Activated T-cell treated with anti-CD3 and anti-CD28 coated beads, Interleukin-2, amount 50 U/mL, for 72 hours (primary cell): Measurements from ENCODE around the gene DOK7. TPM values are rescaled to one million over a fixed set of nuclear protein-coding genes. Genes with fewer than 3 reads are reported as not detected.
A peak's percentile ranks its signal among the peaks of the same experiment; 100 is the strongest.

ENCODE experiments used
- ATAC-seq, 2 donors: fragments of 150-1000 bp; cut with Tn5 transposase; replicated peaks in 1 of 2; 2 replicates each; pipeline ENCODE4 v1.10.0; 2021; ENCODE audit warnings: moderate library complexity in 2 of 2, mild to moderate bottlenecking in 1 of 2
- DNase-seq, 2 donors: peaks; one replicate each; pipeline ENCODE4 v3.0.0; 2021 to 2022; ENCODE audit warnings: mixed read lengths in 1 of 2
- H3K27ac Mint-ChIP-seq: one replicate; pipeline ENCODE4 v1.8.0; 2022; ENCODE audit warnings: mild to moderate bottlenecking, moderate library complexity, mixed read lengths
- H3K27me3 Mint-ChIP-seq: one replicate; pipeline ENCODE4 v1.8.0; 2022; ENCODE audit warnings: low read depth, mixed read lengths
- H3K36me3 Mint-ChIP-seq, 2 donors: one replicate each; pipeline ENCODE4 v1.8.0; 2022; ENCODE audit warnings: mixed read lengths in 2 of 2, mild to moderate bottlenecking in 1 of 2; ENCODE audit not compliant: insufficient read depth in 2 of 2
- H3K4me1 Mint-ChIP-seq: one replicate; pipeline ENCODE4 v1.8.0; 2022; ENCODE audit warnings: low read depth, mixed read lengths
- H3K4me3 Mint-ChIP-seq, 2 donors: one replicate each; pipeline ENCODE4 v1.8.0; 2022; ENCODE audit warnings: mild to moderate bottlenecking in 2 of 2, mixed read lengths in 2 of 2, moderate library complexity in 2 of 2
- H3K9me3 Mint-ChIP-seq, 2 donors: one replicate each; pipeline ENCODE4 v1.8.0; 2022; ENCODE audit warnings: mixed read lengths in 2 of 2
- total RNA-seq, 2 donors: library from RNA; stranded (reverse); gene quantifications; one replicate each; pipeline ENCODE4 v1.2.3, GENCODE V29; 2022

Gene DOK7
- total RNA-seq, 2 donors from 2014 or later, result not detected

- H3K4me1 Mint-ChIP-seq, result no peaks in the 10 kb centered on the region
- H3K27me3 Mint-ChIP-seq, result no peaks in the 10 kb centered on the region
- no peak overlapping the region for H3K27ac Mint-ChIP-seq
Measured at GRCh38 chr4:3473181-3473950, 10.3 kb downstream of the DOK7 start.

GRCh38 chr4:3473996-3474765 lies 11.1 kb downstream of the DOK7 start:
- no peak for DNase-seq

More at GRCh38 chr4:3473181-3473950, 10.3 kb downstream of the DOK7 start:
- DNase-seq (no peak), ATAC-seq (no peak)
- Mint-ChIP-seq H3K9me3 (no peaks in the 10 kb centered on the region), H3K4me3 (no peak overlapping the region), H3K36me3 (no peaks in the 10 kb centered on the region)

GRCh38 chr4:3475041-3475712 lies 12.1 kb downstream of the DOK7 start:
- Mint-ChIP-seq H3K9me3 (no peaks in the 10 kb centered on the region), H3K4me1 (no peaks in the 10 kb centered on the region), H3K27ac (no peak overlapping the region), H3K4me3 (no peak overlapping the region), H3K27me3 (no peaks in the 10 kb centered on the region), H3K36me3 (no peaks in the 10 kb centered on the region)
- DNase-seq (no peak), ATAC-seq (no peak)

More at GRCh38 chr4:3473996-3474765, 11.1 kb downstream of the DOK7 start:
- H3K27ac Mint-ChIP-seq, result no peak overlapping the region
- H3K9me3 Mint-ChIP-seq, result no peaks in the 10 kb centered on the region
- no peaks in the 10 kb centered on the region for H3K36me3 Mint-ChIP-seq
- H3K4me3 Mint-ChIP-seq, result no peak overlapping the region
- H3K4me1 Mint-ChIP-seq, result no peaks in the 10 kb centered on the region
- no peak for ATAC-seq
- H3K27me3 Mint-ChIP-seq, result no peaks in the 10 kb centered on the region

- Mint-ChIP-seq H3K27ac (no peak overlapping the region), H3K9me3 (no peaks in the 10 kb centered on the region), H3K36me3 (no peaks in the 10 kb centered on the region), H3K27me3 (peaks cover 4% of the 10 kb centered on the region), H3K4me3 (no peak overlapping the region), H3K4me1 (no peaks in the 10 kb centered on the region)
- ATAC-seq (no peak), DNase-seq (no peak)
Measured at GRCh38 chr4:3475713-3476260, 12.7 kb downstream of the DOK7 start.

GRCh38 chr4:3476341-3476747 lies 13.2 kb downstream of the DOK7 start:
- peaks cover 10% of the 10 kb centered on the region for H3K27me3 Mint-ChIP-seq
- no peaks in the 10 kb centered on the region for H3K36me3 Mint-ChIP-seq
- ATAC-seq (no peak), DNase-seq (no peak)
- no peak overlapping the region for H3K27ac Mint-ChIP-seq
- no peaks in the 10 kb centered on the region for H3K9me3 Mint-ChIP-seq
- no peaks in the 10 kb centered on the region for H3K4me1 Mint-ChIP-seq
- no peak overlapping the region for H3K4me3 Mint-ChIP-seq

GRCh38 chr4:3476936-3477749 lies 14.0 kb downstream of the DOK7 start:
- no peaks in the 10 kb centered on the region for H3K9me3 Mint-ChIP-seq
- H3K27me3 Mint-ChIP-seq, result peaks cover 18% of the 10 kb centered on the region
- H3K36me3 Mint-ChIP-seq, result no peaks in the 10 kb centered on the region
- no peak overlapping the region for H3K4me3 Mint-ChIP-seq
- no peak for ATAC-seq
- H3K4me1 Mint-ChIP-seq, result no peaks in the 10 kb centered on the region
- DNase-seq, result no peak
- H3K27ac Mint-ChIP-seq, result no peak overlapping the region

GRCh38 chr4:3477750-3478430 lies 14.8 kb downstream of the DOK7 start:
- ATAC-seq (no peak), DNase-seq (no peak)
- H3K4me3 Mint-ChIP-seq, result no peak overlapping the region
- H3K4me1 Mint-ChIP-seq, result no peaks in the 10 kb centered on the region
- peaks cover 23% of the 10 kb centered on the region for H3K27me3 Mint-ChIP-seq
- H3K27ac Mint-ChIP-seq, result no peak overlapping the region
- H3K9me3 Mint-ChIP-seq, result no peaks in the 10 kb centered on the region
- no peaks in the 10 kb centered on the region for H3K36me3 Mint-ChIP-seq

- no peak overlapping the region for H3K4me3 Mint-ChIP-seq
- no peak overlapping the region for H3K27ac Mint-ChIP-seq
- peaks cover 23% of the 10 kb centered on the region for H3K27me3 Mint-ChIP-seq
- no peaks in the 10 kb centered on the region for H3K4me1 Mint-ChIP-seq
- DNase-seq, result no peak
- no peak for ATAC-seq
- no peaks in the 10 kb centered on the region for H3K9me3 Mint-ChIP-seq
- H3K36me3 Mint-ChIP-seq, result no peaks in the 10 kb centered on the region
Measured at GRCh38 chr4:3478446-3479357, 15.6 kb downstream of the DOK7 start.

- H3K4me3 Mint-ChIP-seq, result no peak overlapping the region
- no peak for ATAC-seq
- no peaks in the 10 kb centered on the region for H3K4me1 Mint-ChIP-seq
Measured at GRCh38 chr4:3479358-3480101, 16.4 kb downstream of the DOK7 start.

GRCh38 chr4:3480528-3481112 lies 17.5 kb downstream of the DOK7 start:
- H3K4me3 Mint-ChIP-seq, result no peak overlapping the region
- H3K9me3 Mint-ChIP-seq, result no peaks in the 10 kb centered on the region
- peak; percentile 77 to 78 for ATAC-seq

More at GRCh38 chr4:3479358-3480101, 16.4 kb downstream of the DOK7 start:
- no peak overlapping the region for H3K27ac Mint-ChIP-seq
- H3K27me3 Mint-ChIP-seq, result peaks cover 23% of the 10 kb centered on the region
- H3K36me3 Mint-ChIP-seq, result no peaks in the 10 kb centered on the region
- no peaks in the 10 kb centered on the region for H3K9me3 Mint-ChIP-seq
- DNase-seq, result no peak

More at GRCh38 chr4:3480528-3481112, 17.5 kb downstream of the DOK7 start:
- Mint-ChIP-seq H3K27ac (no peak overlapping the region), H3K4me1 (no peaks in the 10 kb centered on the region), H3K27me3 (peaks cover 23% of the 10 kb centered on the region), H3K36me3 (no peaks in the 10 kb centered on the region)
- DNase-seq, result peak; percentile 77 to 89
